Thyroid gland (tissue), 4 donors: ENCODE data around the gene TMCO4. TPM values are rescaled to one million over a fixed set of nuclear protein-coding genes. Genes with fewer than 3 reads are reported as not detected.

Experiments used
- DNase-seq, 2 donors: peaks; one replicate each; pipeline ENCODE4 v3.0.0-alpha.2; 2019
- H3K27ac ChIP-seq, 3 donors: fragments of 200-600 bp; sonication (generic); 1 replicate in 2 of 3; 2 replicates in 1 of 3; pipeline ENCODE4 v1.5.1; 2016 to 2019; ENCODE audit warnings: mild to moderate bottlenecking in 1 of 3, moderate library complexity in 1 of 3
- H3K27me3 ChIP-seq: fragments of 200-600 bp; sonication (generic); one replicate; pipeline ENCODE4 v1.5.1; 2019
- H3K36me3 ChIP-seq, 2 donors: fragments of 200-600 bp; sonication (generic); one replicate each; pipeline ENCODE4 v1.5.1; 2016 to 2019
- H3K4me1 ChIP-seq, 2 donors: fragments of 200-600 bp; sonication (generic); one replicate each; pipeline ENCODE4 v1.5.1; 2017 to 2019
- H3K4me3 ChIP-seq, 3 donors: fragments of 200-600 bp; sonication (generic); replicated peaks in 1 of 3; 1 replicate in 2 of 3; 2 replicates in 1 of 3; pipeline ENCODE4 v1.5.1; 2016; ENCODE audit warnings: mild to moderate bottlenecking in 1 of 3
- H3K9me3 ChIP-seq: fragments of 200-600 bp; sonication (generic); one replicate; pipeline ENCODE4 v1.5.1; 2017
- POLR2A ChIP-seq, 2 donors: fragments of 450-650 bp; IDR thresholded peaks; one replicate each; pipeline ENCODE4 v1.6.1; 2017; ENCODE audit warnings: antibody characterized with exemption in 2 of 2, mild to moderate bottlenecking in 2 of 2, moderate library complexity in 1 of 2
- WGBS, 2 donors: methylation state at CpG; one replicate each; pipeline ENCODE4 v1.1.5; 2017; 5-methylcytosine and 5-hydroxymethylcytosine counted together
- intact Hi-C: fragments of 100-400 bp; cut with DNase I; formaldehyde crosslinking; loops from one replicate; pipeline ENCODE4 v1.15.1; 2023
- total RNA-seq, 4 donors: library from RNA; depleted of rRNA; stranded (reverse); fragments of >200 nt; gene quantifications; one replicate each; pipeline ENCODE4 v1.2.3, GENCODE V29; 2016
- TF ChIP-seq, protein P1 (sequence below), 6 experiments: fragments of 200-600 bp in 3 of 6; fragments of 450-650 bp in 3 of 6; sonication (generic) in 3 of 6; IDR thresholded peaks; one replicate each; pipeline ENCODE4 v1.5.1; 2016 to 2019; ENCODE audit warnings: antibody characterized with exemption in 6 of 6, mild to moderate bottlenecking in 2 of 6, inconsistent platforms in 1 of 6, moderate library complexity in 1 of 6

TMCO4 gene
- total RNA-seq, 4 donors from 2014 or later, result 34.3 to 67.7 (median 61.4) TPM

DNA sequence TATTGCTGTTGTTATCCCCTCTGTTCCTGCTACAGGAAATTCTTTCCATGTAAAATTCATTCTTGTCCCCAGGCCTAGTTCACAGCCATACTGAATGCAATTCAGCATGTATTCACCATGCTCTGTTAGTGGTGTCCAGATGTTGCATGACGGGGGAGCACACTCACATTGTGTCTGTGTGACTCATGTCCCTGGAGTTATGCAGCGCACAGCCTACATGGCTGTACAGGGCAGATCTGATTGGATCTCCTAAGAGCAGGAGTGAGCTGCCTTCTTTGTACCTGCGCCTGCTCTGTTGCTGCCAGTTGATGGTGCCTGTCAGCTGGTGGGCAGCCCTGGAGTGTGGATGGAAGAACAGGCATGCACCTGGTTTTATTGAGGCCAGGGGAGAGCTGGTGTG lies 117.5 kb downstream of the TMCO4 start:
- no peaks in the 10 kb centered on the region for H3K4me1 ChIP-seq
- no peak overlapping the region for H3K4me3 ChIP-seq
- whole genome bisulfite sequencing, 2 donors, result 94% methylated on average over 2 to 3 of the region's 3 CpGs
- H3K9me3 ChIP-seq, result no peaks in the 10 kb centered on the region
- H3K36me3 ChIP-seq, result peaks cover 2 to 7% of the 10 kb centered on the region in 2 donors
- DNase-seq, result no peak
- no peaks in the 10 kb centered on the region for H3K27me3 ChIP-seq
- intact Hi-C loops, result no loop called here
- TF ChIP-seq, protein P1, sequence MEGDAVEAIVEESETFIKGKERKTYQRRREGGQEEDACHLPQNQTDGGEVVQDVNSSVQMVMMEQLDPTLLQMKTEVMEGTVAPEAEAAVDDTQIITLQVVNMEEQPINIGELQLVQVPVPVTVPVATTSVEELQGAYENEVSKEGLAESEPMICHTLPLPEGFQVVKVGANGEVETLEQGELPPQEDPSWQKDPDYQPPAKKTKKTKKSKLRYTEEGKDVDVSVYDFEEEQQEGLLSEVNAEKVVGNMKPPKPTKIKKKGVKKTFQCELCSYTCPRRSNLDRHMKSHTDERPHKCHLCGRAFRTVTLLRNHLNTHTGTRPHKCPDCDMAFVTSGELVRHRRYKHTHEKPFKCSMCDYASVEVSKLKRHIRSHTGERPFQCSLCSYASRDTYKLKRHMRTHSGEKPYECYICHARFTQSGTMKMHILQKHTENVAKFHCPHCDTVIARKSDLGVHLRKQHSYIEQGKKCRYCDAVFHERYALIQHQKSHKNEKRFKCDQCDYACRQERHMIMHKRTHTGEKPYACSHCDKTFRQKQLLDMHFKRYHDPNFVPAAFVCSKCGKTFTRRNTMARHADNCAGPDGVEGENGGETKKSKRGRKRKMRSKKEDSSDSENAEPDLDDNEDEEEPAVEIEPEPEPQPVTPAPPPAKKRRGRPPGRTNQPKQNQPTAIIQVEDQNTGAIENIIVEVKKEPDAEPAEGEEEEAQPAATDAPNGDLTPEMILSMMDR (IDR thresholded peaks at IDR 0.05), result no peak
- TF ChIP-seq POLR2A (IDR thresholded peaks at IDR 0.05), result no peak
- H3K27ac ChIP-seq, result no peak overlapping the region

DNA sequence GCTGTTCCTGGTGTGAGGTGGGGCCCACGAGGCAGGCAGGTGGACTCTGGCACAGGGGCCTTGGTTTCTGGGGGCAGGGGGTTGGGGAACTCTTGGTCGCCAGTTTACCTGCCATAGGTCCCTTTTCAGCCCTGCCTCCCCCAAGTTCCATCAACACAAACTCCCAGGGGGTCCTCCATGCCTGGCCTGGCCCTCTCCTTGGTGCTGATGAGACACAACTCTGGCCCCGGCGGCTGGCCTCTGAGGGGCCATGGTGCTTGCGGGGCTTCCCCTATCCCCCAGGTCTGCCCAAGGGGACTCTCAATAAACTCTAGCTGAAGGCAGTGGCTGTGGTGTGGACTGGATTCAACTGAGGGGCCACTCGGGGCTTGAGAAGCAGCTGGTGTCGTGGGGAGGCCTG lies 119.1 kb downstream of the TMCO4 start:
- TF ChIP-seq POLR2A (IDR thresholded peaks at IDR 0.05), result no peak
- TF ChIP-seq, protein P1 (IDR thresholded peaks at IDR 0.05), result no peak
- H3K4me1 ChIP-seq, result no peaks in the 10 kb centered on the region
- 67 to 84% methylated on average over 5 to 7 of the region's 7 CpGs for WGBS, 2 donors
- H3K9me3 ChIP-seq, result no peaks in the 10 kb centered on the region
- H3K27me3 ChIP-seq, result no peaks in the 10 kb centered on the region
- peaks cover 0 to 7% of the 10 kb centered on the region in 2 donors for H3K36me3 ChIP-seq
- intact Hi-C loops, result no loop called here
- H3K4me3 ChIP-seq, result no peak overlapping the region
- no peak for DNase-seq
- no peak overlapping the region for H3K27ac ChIP-seq

DNA sequence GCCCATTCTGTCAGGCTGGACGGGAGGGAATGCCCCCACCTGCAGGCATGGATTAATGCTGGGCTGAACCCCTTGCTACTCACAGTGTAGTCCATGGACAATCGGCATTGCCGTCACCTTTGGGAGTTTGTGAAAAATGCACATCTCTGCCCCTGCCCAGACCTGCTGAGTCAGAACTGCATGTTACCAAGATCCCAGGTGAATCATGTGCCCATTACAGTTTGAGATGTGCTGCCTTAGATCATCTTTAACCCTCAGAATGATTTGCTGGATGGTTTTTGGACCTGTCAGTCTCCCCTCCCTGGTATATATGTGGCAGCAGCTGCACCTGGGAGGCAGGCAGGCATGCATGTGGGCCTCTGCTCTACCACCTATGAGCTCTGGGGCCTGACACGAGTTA lies 120.0 kb downstream of the TMCO4 start:
- intact Hi-C loops, result no loop called here
- Histone ChIP-seq H3K4me1 (no peaks in the 10 kb centered on the region), H3K27me3 (no peaks in the 10 kb centered on the region), H3K27ac (no peak overlapping the region), H3K4me3 (no peak overlapping the region), H3K36me3 (peaks cover 0 to 7% of the 10 kb centered on the region in 2 donors), H3K9me3 (no peaks in the 10 kb centered on the region)
- no peak for TF ChIP-seq POLR2A (IDR thresholded peaks at IDR 0.05)
- TF ChIP-seq, protein P1 (IDR thresholded peaks at IDR 0.05), result no peak
- DNase-seq, result no peak
- WGBS, 2 donors, result 81 to 82% methylated on average over 4 of the region's 4 CpGs

DNA sequence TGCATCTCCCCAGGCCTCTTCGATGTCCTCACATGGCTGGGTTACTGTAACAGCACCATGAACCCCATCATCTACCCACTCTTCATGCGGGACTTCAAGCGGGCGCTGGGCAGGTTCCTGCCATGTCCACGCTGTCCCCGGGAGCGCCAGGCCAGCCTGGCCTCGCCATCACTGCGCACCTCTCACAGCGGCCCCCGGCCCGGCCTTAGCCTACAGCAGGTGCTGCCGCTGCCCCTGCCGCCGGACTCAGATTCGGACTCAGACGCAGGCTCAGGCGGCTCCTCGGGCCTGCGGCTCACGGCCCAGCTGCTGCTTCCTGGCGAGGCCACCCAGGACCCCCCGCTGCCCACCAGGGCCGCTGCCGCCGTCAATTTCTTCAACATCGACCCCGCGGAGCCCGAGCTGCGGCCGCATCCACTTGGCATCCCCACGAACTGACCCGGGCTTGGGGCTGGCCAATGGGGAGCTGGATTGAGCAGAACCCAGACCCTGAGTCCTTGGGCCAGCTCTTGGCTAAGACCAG lies 120.7 kb downstream of the TMCO4 start:
- intact Hi-C loops, result no loop called here
- no peaks in the 10 kb centered on the region for H3K9me3 ChIP-seq
- peaks cover 0 to 7% of the 10 kb centered on the region in 2 donors for H3K36me3 ChIP-seq
- no peak for DNase-seq
- no peaks in the 10 kb centered on the region for H3K4me1 ChIP-seq
- H3K27ac ChIP-seq, result no peak overlapping the region
- no peaks in the 10 kb centered on the region for H3K27me3 ChIP-seq
- no peak overlapping the region for H3K4me3 ChIP-seq
- TF ChIP-seq, protein P1 (IDR thresholded peaks at IDR 0.05), result no peak
- no peak for TF ChIP-seq POLR2A (IDR thresholded peaks at IDR 0.05)
- WGBS, 2 donors, result 92 to 93% methylated on average over 13 to 24 of the region's 34 CpGs

DNA sequence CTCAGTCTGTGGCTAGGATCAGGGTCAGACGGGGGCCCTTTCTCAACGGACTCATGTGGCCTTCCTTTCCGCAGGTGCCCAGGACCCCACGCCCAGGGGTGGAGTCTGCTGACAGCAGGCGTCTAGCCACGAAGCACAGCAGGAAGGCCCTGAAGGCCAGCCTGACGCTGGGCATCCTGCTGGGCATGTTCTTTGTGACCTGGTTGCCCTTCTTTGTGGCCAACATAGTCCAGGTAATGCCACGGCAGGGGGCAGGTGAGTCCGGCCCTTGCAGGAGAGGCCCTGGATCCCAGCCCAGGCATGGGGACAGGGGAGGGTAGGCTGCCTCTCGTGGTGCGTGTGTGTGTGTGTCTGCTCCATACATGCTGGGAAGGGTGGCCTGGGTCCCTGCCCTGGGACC lies 121.2 kb downstream of the TMCO4 start:
- intact Hi-C loops, result no loop called here
- no peak for DNase-seq
- TF ChIP-seq POLR2A (IDR thresholded peaks at IDR 0.05), result no peak
- TF ChIP-seq, protein P1 (IDR thresholded peaks at IDR 0.05), result no peak
- no peak overlapping the region for H3K27ac ChIP-seq
- peaks cover 0 to 7% of the 10 kb centered on the region in 2 donors for H3K36me3 ChIP-seq
- no peaks in the 10 kb centered on the region for H3K9me3 ChIP-seq
- 20 to 54% methylated on average over 1 to 4 of the region's 11 CpGs for WGBS, 2 donors
- H3K4me3 ChIP-seq, result no peak overlapping the region
- no peaks in the 10 kb centered on the region for H3K27me3 ChIP-seq
- no peaks in the 10 kb centered on the region for H3K4me1 ChIP-seq
